ENCODE measurements around the gene RAB7A.

RAB7A gene

DNA sequence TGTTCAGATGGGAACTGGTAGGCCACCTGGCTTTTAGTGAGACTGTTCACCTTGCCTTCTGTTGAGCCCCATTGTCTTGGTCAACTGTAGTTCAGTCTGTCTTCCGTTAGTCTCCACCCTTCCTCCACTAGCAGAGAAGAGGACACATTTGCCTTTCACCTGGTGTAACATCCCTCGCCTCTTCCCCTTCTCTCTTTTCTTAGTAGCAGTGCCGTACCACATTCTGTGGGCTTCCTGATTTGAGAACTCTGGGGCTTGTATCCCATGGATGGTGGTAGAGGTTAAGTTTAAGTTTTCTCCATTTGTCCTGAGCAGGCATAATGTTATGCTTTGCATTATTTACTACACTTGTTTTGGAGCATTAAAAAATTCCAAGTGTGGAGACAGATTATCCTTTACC, 49.3 kb downstream of the RAB7A start:
- TF ChIP-seq, protein P1, sequence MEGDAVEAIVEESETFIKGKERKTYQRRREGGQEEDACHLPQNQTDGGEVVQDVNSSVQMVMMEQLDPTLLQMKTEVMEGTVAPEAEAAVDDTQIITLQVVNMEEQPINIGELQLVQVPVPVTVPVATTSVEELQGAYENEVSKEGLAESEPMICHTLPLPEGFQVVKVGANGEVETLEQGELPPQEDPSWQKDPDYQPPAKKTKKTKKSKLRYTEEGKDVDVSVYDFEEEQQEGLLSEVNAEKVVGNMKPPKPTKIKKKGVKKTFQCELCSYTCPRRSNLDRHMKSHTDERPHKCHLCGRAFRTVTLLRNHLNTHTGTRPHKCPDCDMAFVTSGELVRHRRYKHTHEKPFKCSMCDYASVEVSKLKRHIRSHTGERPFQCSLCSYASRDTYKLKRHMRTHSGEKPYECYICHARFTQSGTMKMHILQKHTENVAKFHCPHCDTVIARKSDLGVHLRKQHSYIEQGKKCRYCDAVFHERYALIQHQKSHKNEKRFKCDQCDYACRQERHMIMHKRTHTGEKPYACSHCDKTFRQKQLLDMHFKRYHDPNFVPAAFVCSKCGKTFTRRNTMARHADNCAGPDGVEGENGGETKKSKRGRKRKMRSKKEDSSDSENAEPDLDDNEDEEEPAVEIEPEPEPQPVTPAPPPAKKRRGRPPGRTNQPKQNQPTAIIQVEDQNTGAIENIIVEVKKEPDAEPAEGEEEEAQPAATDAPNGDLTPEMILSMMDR (IDR thresholded peaks at IDR 0.05): no peak
- H3K9ac ChIP-seq: no peak overlapping the region
- H3K79me2 ChIP-seq: peaks cover 79% of the 10 kb centered on the region
- H3K4me2 ChIP-seq (ENCODE audit: low read length): peak overlapping the region; percentile 37
- H3K27me3 ChIP-seq (ENCODE audit: control insufficient read depth, insufficient read depth, low read length): no peaks in the 10 kb centered on the region
- H3K36me3 ChIP-seq (ENCODE audit: control insufficient read depth, insufficient read depth, low read length): no peaks in the 10 kb centered on the region
- peaks cover 24% of the 10 kb centered on the region for H3K4me1 ChIP-seq
- H3K9me3 ChIP-seq (ENCODE audit: control insufficient read depth, low read length): no peaks in the 10 kb centered on the region
- H3K4me3 ChIP-seq (ENCODE audit: low read depth, low read length): no peak overlapping the region
- H2AFZ ChIP-seq: no peak overlapping the region
- H3K27ac ChIP-seq: no peak overlapping the region

- peaks cover 79% of the 10 kb centered on the region for H3K79me2 ChIP-seq
Observed at GRCh38 chr3:128775906-128776542, 50.0 kb downstream of the RAB7A start.

GRCh38 chr3:128780101-128780837, 54.3 kb downstream of the RAB7A start:
- Histone ChIP-seq H3K79me2 (peaks cover 73% of the 10 kb centered on the region), H3K36me3 (ENCODE audit: control insufficient read depth, insufficient read depth, low read length) (no peaks in the 10 kb centered on the region), H3K27ac (no peak overlapping the region), H3K9me3 (ENCODE audit: control insufficient read depth, low read length) (no peaks in the 10 kb centered on the region), H3K4me2 (ENCODE audit: low read length) (no peak overlapping the region), H3K4me1 (peaks cover 32% of the 10 kb centered on the region), H3K4me3 (ENCODE audit: low read depth, low read length) (no peak overlapping the region), H3K27me3 (ENCODE audit: control insufficient read depth, insufficient read depth, low read length) (no peaks in the 10 kb centered on the region), H3K9ac (no peak overlapping the region), H2AFZ (no peak overlapping the region)
- TF ChIP-seq, protein P1 (IDR thresholded peaks at IDR 0.05): no peak

More at GRCh38 chr3:128775906-128776542, 50.0 kb downstream of the RAB7A start:
- H3K4me3 ChIP-seq (ENCODE audit: low read depth, low read length): no peak overlapping the region
- H2AFZ ChIP-seq: no peak overlapping the region
- no peaks in the 10 kb centered on the region for H3K27me3 ChIP-seq (ENCODE audit: control insufficient read depth, insufficient read depth, low read length)
- no peaks in the 10 kb centered on the region for H3K9me3 ChIP-seq (ENCODE audit: control insufficient read depth, low read length)
- H3K4me2 ChIP-seq (ENCODE audit: low read length): peak overlapping the region; percentile 37
- H3K9ac ChIP-seq: no peak overlapping the region
- no peak overlapping the region for H3K27ac ChIP-seq
- TF ChIP-seq, protein P1 (IDR thresholded peaks at IDR 0.05): no peak
- H3K4me1 ChIP-seq: peaks cover 25% of the 10 kb centered on the region
- no peaks in the 10 kb centered on the region for H3K36me3 ChIP-seq (ENCODE audit: control insufficient read depth, insufficient read depth, low read length)

GRCh38 chr3:128781164-128781563, 55.2 kb downstream of the RAB7A start:
- TF ChIP-seq, protein P1 (IDR thresholded peaks at IDR 0.05): no peak
- Histone ChIP-seq H3K9ac (no peak overlapping the region), H2AFZ (no peak overlapping the region), H3K4me1 (peaks cover 27% of the 10 kb centered on the region), H3K27me3 (ENCODE audit: control insufficient read depth, insufficient read depth, low read length) (no peaks in the 10 kb centered on the region), H3K27ac (no peak overlapping the region), H3K79me2 (peaks cover 73% of the 10 kb centered on the region), H3K9me3 (ENCODE audit: control insufficient read depth, low read length) (no peaks in the 10 kb centered on the region), H3K4me2 (ENCODE audit: low read length) (no peak overlapping the region), H3K4me3 (ENCODE audit: low read depth, low read length) (no peak overlapping the region), H3K36me3 (ENCODE audit: control insufficient read depth, insufficient read depth, low read length) (no peaks in the 10 kb centered on the region)

Measured in parathyroid adenoma (tissue), 2 donors.